Prostate gland (tissue), 2 donors: Measurements from ENCODE around the gene CORO6. TPM values are rescaled to one million over a fixed set of nuclear protein-coding genes. Genes with fewer than 3 reads are reported as not detected.

Experiments
- DNase-seq: peaks from one replicate; pipeline ENCODE4 v3.0.0-alpha.2; 2019; ENCODE audit warnings: low spot score
- H3K27ac ChIP-seq, 2 donors: fragments of 200-600 bp; sonication (generic); 2 replicates each; pipeline ENCODE4 v1.5.1; 2017 to 2019
- H3K27me3 ChIP-seq: fragments of 200-600 bp; sonication (generic); replicated peaks from 2 replicates; pipeline ENCODE4 v1.5.1; 2019; ENCODE audit not compliant: insufficient read depth
- H3K36me3 ChIP-seq, 2 donors: fragments of 200-600 bp; sonication (generic); 1 replicate in 1 of 2; 2 replicates in 1 of 2; pipeline versions ENCODE4 v1.5.1 to v1.8.1; 2017 to 2019
- H3K4me1 ChIP-seq: fragments of 200-600 bp; sonication (generic); replicated peaks from 2 replicates; pipeline ENCODE4 v1.5.1; 2019
- H3K4me3 ChIP-seq, 2 donors: fragments of 200-600 bp; sonication (generic); 2 replicates each; pipeline ENCODE4 v1.5.1; 2017 to 2019
- H3K9me3 ChIP-seq: fragments of 200-600 bp; sonication (generic); 2 replicates; pipeline ENCODE4 v1.5.1; 2017
- POLR2A ChIP-seq: fragments of 450-650 bp; IDR thresholded peaks from one replicate; pipeline ENCODE4 v1.6.1; 2016; ENCODE audit warnings: antibody characterized with exemption, mild to moderate bottlenecking
- POLR2AphosphoS5 ChIP-seq: sonication (generic); formaldehyde crosslinking; IDR thresholded peaks from one replicate; pipeline ENCODE4 v1.6.1; 2017; ENCODE audit warnings: antibody characterized with exemption
- WGBS: methylation state at CpG from one replicate; pipeline ENCODE4 v1.1.5; 2018; 5-methylcytosine and 5-hydroxymethylcytosine counted together
- intact Hi-C: fragments of 100-400 bp; cut with DNase I; formaldehyde crosslinking; loops from one replicate; pipeline ENCODE4 v1.14.2; 2022
- total RNA-seq, 2 donors: library from RNA; depleted of rRNA; stranded (reverse); fragments of >200 nt; gene quantifications; one replicate each; pipeline ENCODE4 v1.1.0, GENCODE V29; 2016
- TF ChIP-seq, protein P1 (sequence below), 4 experiments: fragments of 200-600 bp in 2 of 4; fragments of 450-650 bp in 2 of 4; sonication (generic) in 2 of 4; IDR thresholded peaks; 1 replicate in 3 of 4; 2 replicates in 1 of 4; pipeline ENCODE4 v1.5.1; 2016 to 2019; ENCODE audit warnings: antibody characterized with exemption in 4 of 4, mild to moderate bottlenecking in 2 of 4, moderate library complexity in 2 of 4

The CORO6 gene
- total RNA-seq, 2 donors from 2014 or later = 23.4 to 33.5 TPM

DNA sequence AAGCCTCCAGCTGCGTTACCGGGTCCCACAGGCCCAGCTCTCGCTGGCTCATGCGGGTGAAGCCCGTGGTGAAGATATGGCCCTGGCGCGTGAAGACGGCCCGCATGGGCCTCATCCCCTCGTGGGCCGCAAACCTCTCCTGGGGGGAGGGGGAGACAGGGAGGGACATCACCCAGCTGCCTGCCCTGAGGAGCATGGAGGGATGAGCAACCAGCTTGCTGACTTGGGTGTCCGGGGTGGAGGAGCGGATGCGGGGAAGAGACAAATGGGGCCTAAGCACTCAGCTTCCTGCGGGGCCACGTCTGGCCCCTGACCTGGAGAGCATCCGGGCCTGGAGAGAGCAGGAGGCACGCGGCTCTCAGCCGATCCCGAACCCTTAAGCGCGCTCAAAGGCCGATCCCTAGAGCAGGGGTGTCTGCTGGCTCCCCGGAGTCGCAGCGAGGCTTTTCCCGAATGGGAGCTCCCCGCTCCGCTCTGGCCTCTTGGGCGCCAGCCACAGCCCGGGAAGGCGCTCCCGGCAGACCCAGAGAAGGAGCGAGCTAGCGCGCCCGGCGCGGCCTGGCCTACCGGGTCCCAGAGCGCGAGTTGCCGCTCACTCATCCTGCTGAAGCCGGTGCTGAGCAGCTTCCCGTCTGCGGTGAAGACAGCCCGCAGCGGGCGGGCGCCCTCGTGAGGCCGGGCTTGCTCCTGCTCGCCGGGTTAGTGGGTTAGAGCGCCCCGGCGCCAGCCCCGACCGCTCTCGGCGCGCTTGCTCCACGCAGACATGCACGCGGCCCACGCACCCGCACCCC lies 5.0 kb downstream of the CORO6 start:
- Histone ChIP-seq H3K4me1 (peaks cover 5% of the 10 kb centered on the region), H3K9me3 (no peaks in the 10 kb centered on the region), H3K36me3 (no peaks in the 10 kb centered on the region), H3K4me3 (peak overlapping the region; percentile 4 to 10), H3K27me3 (no peaks in the 10 kb centered on the region), H3K27ac (peak overlapping the region in 1 of 2 donors; percentile 8)
- TF ChIP-seq, protein P1, sequence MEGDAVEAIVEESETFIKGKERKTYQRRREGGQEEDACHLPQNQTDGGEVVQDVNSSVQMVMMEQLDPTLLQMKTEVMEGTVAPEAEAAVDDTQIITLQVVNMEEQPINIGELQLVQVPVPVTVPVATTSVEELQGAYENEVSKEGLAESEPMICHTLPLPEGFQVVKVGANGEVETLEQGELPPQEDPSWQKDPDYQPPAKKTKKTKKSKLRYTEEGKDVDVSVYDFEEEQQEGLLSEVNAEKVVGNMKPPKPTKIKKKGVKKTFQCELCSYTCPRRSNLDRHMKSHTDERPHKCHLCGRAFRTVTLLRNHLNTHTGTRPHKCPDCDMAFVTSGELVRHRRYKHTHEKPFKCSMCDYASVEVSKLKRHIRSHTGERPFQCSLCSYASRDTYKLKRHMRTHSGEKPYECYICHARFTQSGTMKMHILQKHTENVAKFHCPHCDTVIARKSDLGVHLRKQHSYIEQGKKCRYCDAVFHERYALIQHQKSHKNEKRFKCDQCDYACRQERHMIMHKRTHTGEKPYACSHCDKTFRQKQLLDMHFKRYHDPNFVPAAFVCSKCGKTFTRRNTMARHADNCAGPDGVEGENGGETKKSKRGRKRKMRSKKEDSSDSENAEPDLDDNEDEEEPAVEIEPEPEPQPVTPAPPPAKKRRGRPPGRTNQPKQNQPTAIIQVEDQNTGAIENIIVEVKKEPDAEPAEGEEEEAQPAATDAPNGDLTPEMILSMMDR (IDR thresholded peaks at IDR 0.05) = peak in 3 of 4 experiments; percentile 30 to 81 (median 71)
- no peak for TF ChIP-seq POLR2A
- 17% methylated on average over 64 of the region's 68 CpGs for WGBS
- intact Hi-C loops = no loop called here
- peak; percentile 64 for DNase-seq

DNA sequence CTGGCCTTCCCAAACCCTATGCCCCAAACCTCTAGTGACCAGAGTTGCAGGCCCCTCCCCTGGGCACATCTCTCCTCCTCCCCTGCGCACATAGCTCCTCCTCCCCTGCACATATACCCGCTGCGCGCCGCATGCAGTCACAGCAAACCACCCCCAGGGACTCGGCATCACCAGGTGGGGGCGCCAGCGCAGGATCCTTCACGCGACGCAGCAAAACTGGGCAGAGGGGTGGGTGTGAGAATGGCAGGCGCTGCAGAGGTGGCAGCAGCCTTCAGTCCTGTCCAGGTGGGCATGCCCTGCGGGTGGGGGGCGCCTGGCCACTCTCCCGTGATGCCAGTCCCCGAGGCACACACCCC lies 5.6 kb downstream of the CORO6 start:
- DNase-seq = peak; percentile 63
- intact Hi-C loops = no loop called here
- WGBS = 6% methylated on average over 13 of the region's 16 CpGs
- Histone ChIP-seq H3K36me3 (no peaks in the 10 kb centered on the region), H3K4me1 (peaks cover 5% of the 10 kb centered on the region), H3K27ac (no peak overlapping the region), H3K9me3 (no peaks in the 10 kb centered on the region), H3K27me3 (no peaks in the 10 kb centered on the region), H3K4me3 (peak overlapping the region in 1 of 2 donors; percentile 4)
- TF ChIP-seq POLR2A (no peak), POLR2AphosphoS5 (peak; percentile 40)
- TF ChIP-seq, protein P1 (IDR thresholded peaks at IDR 0.05) = peak in 3 of 4 experiments; percentile 30 to 76 (median 55)

DNA sequence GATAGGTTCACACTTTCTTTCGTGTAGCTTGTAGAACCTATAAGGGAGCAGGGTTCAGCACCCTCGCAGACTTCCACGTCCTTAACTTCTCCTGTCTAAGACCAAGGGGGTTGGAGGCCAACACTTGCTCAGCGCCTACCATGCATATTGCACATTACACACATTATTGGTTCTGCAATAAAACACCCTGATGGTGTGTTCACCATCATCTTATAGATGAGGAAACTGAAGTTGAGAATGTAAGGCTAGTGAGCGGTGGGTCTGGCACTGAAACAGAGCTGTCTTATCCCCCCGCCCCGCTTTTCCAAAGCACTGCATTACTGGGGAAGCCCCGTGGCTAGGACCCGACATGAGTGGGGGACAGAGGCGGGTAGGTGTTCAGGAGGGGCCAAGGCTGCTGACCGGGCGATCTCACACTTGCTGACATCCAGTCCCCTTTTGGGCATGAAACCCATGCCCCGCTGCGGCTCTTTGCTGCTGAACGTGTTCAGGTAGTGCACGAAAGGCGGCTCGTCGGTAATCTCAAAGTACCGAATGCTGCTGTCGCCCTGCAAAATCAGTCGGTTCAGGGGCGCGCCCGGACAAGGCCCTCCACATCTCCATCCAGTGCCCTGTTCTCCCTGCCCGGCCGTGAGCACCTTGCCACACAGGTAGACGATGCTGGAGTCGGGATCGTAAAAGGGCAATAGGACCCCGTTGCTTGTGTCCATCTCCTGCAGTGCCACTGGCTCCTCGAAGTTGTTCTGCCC lies 6.2 kb downstream of the CORO6 start:
- TF ChIP-seq POLR2A (no peak), POLR2AphosphoS5 (no peak)
- TF ChIP-seq, protein P1 (IDR thresholded peaks at IDR 0.05) = no peak
- 33% methylated on average over 32 of the region's 32 CpGs for WGBS
- no peaks in the 10 kb centered on the region for H3K27me3 ChIP-seq
- peak overlapping the region in 1 of 2 donors; percentile 20 for H3K4me3 ChIP-seq
- intact Hi-C loops = no loop called here
- no peaks in the 10 kb centered on the region for H3K36me3 ChIP-seq
- H3K9me3 ChIP-seq = no peaks in the 10 kb centered on the region
- H3K27ac ChIP-seq = no peak overlapping the region
- no peak for DNase-seq
- H3K4me1 ChIP-seq = peaks cover 5% of the 10 kb centered on the region

DNA sequence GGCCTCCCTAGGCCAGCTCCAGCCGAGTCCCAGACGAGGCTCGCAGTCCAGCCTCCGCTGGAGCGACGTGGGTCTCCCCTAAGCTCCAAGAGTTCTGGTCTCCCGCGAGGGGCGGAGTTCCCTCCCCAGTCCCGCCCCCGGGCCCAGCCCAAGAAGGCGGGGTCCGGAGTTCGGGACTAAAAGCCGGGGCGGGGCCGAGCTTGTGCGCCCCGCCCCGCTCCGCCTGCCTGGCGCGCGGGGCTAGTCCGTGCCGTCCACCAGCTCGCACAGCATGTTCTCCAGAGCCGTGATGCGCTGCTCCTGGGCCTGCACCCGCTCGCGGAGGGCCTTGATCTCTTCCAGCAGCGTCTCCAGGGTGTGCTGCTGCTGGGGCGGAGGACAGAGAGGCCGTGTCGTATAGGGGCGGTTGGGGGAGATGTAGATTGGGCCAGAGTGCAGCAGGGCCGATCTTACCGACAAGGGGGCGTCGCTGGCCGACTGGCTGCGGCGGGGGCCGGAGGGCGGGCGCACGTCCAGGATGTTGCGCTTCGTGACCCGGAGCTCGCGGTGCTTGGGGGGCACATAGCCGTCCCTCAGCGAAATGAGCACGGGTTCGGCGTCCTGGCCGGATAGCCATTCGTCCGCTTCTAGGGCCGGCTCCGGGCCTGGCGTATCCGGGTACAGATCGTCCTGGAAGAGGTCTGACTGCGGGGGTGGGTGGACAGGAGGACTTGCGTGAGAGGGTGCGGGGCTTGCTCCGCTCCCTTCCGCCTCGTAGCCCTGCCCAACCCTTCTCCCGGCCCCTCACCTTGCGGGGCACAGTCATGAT lies 7.0 kb downstream of the CORO6 start:
- H3K36me3 ChIP-seq = no peaks in the 10 kb centered on the region
- H3K9me3 ChIP-seq = no peaks in the 10 kb centered on the region
- intact Hi-C loops = no loop called here
- H3K4me1 ChIP-seq = peaks cover 5% of the 10 kb centered on the region
- DNase-seq = peak; percentile 82
- H3K27me3 ChIP-seq = no peaks in the 10 kb centered on the region
- H3K4me3 ChIP-seq = peak overlapping the region in 1 of 2 donors; percentile 20
- TF ChIP-seq, protein P1 (IDR thresholded peaks at IDR 0.05) = peak in 1 of 4 experiments; percentile 8
- TF ChIP-seq POLR2AphosphoS5 (peak; percentile 69), POLR2A (peak; percentile 63)
- WGBS = 5% methylated on average over 73 of the region's 74 CpGs
- H3K27ac ChIP-seq = no peak overlapping the region
